ENCODE results near the gene RPTOR.
"Not testable (repeated sequence)": the region's sequence is repeated elsewhere in the genome, so short reads cannot be mapped to it uniquely, and the experiment has no call there.

Gene RPTOR

DNA sequence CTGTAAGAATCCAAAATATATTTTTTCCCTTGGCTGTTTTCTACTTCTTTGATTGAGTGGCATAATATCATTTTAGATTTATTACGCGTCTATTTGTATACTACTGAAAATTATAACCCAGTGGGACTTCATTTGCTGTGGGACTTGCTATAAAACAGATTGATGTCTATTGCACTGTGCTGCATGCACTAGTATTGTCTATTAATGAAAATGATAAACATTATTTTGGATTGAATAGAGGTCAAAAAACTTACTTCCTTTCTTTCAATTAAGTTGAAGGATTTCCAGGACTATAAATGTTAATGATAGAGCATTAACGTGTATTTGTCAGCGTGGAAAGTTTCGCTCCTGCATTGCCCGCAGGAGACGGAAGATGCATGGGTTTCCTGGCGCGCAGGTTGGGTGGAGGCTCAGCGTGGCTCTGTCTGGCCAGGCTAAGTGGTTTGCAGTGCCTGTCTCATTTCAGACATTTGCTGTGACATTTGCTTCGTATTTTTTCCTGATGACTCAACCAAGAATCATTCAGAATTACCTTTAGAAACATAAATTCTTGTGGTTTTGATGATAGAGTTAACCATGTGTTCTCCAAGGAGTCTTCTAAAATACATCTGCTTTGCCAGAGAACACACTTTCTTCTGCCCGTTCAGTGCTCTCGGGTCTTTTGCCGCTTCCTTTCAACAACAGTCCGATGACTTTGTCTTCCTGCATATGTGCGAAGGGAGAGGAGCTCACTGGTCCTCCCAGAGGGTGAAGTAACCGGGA is 216.7 kb downstream of the RPTOR start:
- peak in 1 of 2 donors; percentile 51 for DNase-seq (ENCODE audit: low read depth in 2 of 2, low spot score in 1 of 2)

DNA sequence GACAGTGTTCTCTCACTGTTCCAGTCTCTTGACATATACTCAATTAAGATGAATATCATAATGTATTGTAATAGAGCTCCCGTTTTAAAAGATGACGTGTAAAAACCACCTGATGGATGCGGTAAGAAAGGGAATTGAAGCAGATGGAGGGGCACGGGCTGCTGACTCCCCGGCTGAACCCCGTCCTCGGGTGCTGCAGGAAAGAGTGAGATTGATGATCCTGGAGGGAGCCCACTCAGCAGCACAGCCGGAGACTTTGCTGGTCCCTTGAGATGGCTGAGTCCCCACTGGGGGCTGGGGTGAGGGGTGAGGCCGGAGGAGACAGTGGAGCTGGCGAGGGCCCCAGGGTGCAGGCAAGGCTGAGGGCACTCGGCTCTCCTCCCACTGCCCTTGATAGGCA is 217.4 kb downstream of the RPTOR start:
- DNase-seq (ENCODE audit: low read depth in 2 of 2, low spot score in 1 of 2): no peak

- no peak for DNase-seq (ENCODE audit: low read depth in 2 of 2, low spot score in 1 of 2)
These were observed 218.7 kb downstream of the RPTOR start for GRCh38 chr17:80763293-80763867.

- DNase-seq (ENCODE audit: low read depth in 2 of 2, low spot score in 1 of 2): not testable (repeated sequence)
These were observed 220.0 kb downstream of the RPTOR start for GRCh38 chr17:80764627-80765145.

DNA sequence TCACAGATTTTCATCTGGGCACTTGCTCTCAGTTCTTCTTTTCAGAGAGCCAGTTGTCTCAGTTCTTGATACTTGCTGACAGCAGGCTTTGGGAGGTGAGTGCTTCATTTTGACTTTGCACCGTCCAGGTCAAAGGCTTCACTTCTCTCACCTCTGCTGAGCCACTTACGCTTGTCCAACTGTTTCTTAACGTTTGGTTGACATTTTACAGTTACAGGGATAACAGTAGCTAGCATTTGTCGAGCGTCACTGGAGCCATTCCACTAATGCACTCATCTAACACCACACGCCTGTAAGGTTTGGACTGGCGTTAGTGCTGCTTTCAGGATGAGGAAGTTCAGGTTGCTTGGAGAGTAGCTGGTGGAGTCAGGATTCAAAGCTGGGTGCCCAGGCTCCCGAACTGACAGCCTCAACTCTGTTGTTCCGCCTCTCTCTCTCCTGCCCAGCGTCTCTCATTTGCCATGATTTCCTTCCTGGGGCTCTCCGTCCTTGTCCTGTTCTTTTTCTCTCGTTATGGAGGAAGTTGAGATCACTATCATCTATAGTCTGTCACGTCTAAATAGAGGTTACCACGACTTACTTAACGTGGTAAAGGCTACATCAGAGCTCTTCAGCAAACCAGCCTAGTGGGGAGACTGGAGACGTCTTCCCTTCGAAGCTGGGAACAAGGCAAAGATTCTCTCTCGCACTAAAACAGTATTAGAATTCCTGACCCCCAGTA is 220.8 kb downstream of the RPTOR start:
- DNase-seq (ENCODE audit: low read depth in 2 of 2, low spot score in 1 of 2): no peak

DNA sequence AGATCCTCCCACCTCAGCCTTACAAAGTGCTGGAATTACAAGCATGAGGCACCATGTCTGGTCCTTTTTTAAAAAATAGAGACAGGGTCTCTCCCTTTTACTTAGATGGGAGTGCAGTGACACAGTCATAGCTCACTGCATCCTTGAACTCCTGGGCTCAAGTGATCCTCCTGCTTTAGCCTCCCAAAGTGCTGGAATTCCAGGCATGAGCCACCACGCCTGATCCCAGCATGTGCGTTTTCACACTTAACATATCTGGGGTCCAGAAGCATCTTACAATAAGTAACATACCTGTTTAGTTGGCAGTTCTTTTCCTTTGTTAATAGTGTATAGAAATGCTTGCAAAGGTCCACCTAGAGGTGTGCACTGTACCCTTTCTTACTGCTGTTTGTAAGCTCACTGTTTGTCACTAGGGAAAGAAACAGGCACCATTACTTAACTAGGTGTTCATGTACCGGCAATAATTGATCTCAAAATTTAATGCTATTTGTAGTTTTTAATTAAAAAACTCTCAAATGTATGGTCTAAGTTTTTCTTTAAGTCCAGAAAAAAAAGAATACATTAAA is 221.7 kb downstream of the RPTOR start:
- no peak for DNase-seq (ENCODE audit: low read depth in 2 of 2, low spot score in 1 of 2)

- DNase-seq (ENCODE audit: low read depth in 2 of 2, low spot score in 1 of 2): no peak
These were observed 223.8 kb downstream of the RPTOR start for GRCh38 chr17:80768389-80768788.

- no peak for DNase-seq (ENCODE audit: low read depth in 2 of 2, low spot score in 1 of 2)
These were observed 224.3 kb downstream of the RPTOR start for GRCh38 chr17:80768936-80769335.

DNA sequence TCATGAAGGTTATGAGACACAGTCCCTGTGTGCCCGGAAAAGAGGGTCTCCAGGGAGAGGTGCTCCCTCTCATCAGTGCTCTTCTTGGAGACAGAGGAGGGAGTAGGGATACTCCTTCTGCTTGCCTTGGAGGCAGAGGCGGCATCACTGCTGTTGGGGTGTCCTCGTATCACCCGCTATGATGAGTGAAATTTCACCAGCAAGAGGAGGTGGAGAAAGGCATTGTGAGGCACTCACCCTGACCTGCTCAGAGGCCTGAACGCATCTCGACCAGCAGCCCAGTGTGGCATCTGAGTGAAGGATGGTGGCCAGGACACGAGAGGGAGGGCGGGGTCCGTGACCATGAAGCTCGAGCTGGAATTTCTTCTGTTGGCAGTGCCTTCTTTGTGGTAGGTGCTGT is 224.9 kb downstream of the RPTOR start:
- no peak for DNase-seq (ENCODE audit: low read depth in 2 of 2, low spot score in 1 of 2)

- no peak for DNase-seq (ENCODE audit: low read depth in 2 of 2, low spot score in 1 of 2)
These were observed 225.4 kb downstream of the RPTOR start for GRCh38 chr17:80769936-80770625.

- DNase-seq (ENCODE audit: low read depth in 2 of 2, low spot score in 1 of 2): no peak
These were observed 226.4 kb downstream of the RPTOR start for GRCh38 chr17:80770881-80771611.

- no peak for DNase-seq (ENCODE audit: low read depth in 2 of 2, low spot score in 1 of 2)
These were observed 227.0 kb downstream of the RPTOR start for GRCh38 chr17:80771612-80772005.

- no peak for DNase-seq (ENCODE audit: low read depth in 2 of 2, low spot score in 1 of 2)
These were observed 228.2 kb downstream of the RPTOR start for GRCh38 chr17:80772906-80773242.

DNA sequence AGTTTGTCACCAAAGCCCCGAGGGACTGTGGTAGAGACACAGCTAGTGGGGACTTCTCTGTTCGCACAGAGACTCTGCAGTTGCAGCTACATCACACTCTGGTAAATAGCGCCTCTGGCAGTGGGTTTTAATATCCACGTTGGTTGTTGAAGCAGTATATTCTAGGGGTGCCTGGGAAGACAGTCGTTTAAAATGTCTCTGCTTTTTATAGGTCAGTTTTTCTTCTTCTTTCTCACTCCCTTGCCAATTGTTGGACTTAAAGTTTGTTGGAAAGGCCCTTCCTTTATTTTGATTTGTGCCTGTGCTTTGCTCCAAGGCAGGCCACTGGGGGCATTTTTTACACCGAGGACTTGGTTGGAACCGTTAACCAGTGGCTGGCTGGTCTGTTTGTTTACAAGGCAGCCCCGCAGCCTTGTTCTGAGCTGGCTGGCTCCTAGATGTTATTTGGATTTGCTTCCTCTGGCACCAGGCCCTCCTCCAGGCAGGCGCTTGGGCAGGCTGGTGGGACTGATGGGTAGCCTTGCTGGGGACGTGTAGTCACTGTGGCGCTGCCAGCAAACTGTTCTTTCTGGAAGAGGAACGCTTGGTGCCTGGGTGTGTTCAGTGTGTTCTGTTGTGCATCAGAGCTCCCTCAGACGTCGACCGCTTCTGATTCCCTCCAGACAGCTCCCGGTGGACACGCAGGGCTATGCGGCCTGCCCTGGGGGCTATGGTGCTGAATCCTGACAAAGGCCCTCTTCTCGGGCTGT is 228.8 kb downstream of the RPTOR start:
- no peak for DNase-seq (ENCODE audit: low read depth in 2 of 2, low spot score in 1 of 2)

DNA sequence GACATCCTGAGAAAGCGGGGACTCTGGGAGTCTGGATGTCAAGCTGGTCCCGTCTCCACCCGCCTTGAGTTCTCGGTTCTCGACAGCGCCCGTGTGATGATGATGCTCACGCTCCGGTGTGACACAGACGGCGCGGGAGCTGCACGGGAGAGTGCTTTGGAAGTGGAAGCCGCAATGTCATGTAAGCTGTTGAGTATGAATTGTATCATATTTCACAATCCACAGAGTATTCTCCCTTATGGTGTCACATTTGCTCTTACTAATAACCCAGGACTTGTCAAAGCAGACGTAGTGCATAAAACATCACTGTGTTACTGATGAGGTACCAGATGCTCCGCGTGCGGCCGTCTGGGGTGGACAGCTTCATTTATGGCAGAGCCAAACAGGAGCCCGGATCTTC is 229.5 kb downstream of the RPTOR start:
- no peak for DNase-seq (ENCODE audit: low read depth in 2 of 2, low spot score in 1 of 2)

- DNase-seq (ENCODE audit: low read depth in 2 of 2, low spot score in 1 of 2): no peak
These were observed 230.1 kb downstream of the RPTOR start for GRCh38 chr17:80774643-80775281.

DNA sequence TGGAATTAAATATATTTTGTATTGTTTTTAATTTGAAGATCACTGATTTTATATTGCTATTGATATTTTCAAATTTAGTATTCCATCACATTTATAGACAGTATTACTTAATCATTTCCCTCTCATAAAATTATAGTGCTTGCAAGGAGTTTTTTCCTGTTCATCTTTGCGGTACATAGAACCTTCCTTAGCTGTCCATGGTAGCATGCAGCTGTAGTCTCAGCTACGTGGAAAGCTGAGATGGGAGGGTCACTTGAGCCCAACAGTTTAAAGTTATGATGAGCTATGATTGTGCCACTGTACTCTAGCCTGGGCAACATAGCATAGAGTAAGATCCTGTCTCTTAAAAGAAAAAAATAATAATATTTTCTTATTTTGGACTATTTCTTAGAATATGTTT is 231.2 kb downstream of the RPTOR start:
- DNase-seq (ENCODE audit: low read depth in 2 of 2, low spot score in 1 of 2): no peak

DNA sequence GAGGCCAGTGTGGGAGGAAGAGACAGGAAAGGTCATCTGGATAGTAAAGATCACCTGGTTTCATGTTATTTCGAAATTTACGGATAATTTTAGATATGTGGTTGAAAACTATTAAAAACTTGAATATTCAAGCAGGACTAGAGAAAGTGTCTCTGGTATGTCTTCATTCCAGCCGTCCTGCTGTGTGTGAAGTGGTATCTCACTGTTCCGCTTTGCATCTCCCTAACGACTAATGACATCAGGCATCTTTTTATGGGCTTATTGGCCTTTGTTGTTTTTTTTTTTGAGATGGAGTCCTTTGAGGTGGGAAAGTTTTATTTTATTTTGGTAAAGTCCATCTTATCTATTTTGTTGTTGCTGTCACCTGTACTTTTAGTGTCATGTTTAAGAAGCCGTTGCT is 232.6 kb downstream of the RPTOR start:
- DNase-seq (ENCODE audit: low read depth in 2 of 2, low spot score in 1 of 2): no peak

DNA sequence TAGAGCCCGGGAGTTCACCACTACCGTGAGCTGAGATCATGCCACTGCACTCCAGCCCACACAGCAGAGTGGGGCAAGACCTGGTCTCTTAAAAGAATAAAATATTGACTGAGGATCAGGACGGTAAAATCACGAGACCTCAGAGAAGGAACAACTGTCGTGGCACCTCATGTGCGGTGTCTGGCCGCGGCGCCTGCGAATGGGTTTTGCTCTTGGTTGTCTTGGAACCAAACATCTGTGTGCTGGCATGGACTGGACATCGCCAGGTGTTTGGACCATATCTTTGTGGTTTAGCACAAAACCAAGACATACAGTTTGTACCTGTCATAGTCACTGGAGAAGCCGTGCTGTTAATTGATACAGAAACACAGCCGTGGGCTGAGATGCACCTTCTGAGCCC is 234.1 kb downstream of the RPTOR start:
- DNase-seq (ENCODE audit: low read depth in 2 of 2, low spot score in 1 of 2): no peak

Measured in stimulated activated CD8-positive, alpha-beta memory T cell treated with anti-CD3 and anti-CD28 coated beads, Interleukin-4, amount 100 ng/mL, for 1 hour (primary cell).